Neural progenitor cell (in vitro differentiated cells): ENCODE data around the gene MAPRE3. TPM values are rescaled to one million over a fixed set of nuclear protein-coding genes. Genes with fewer than 3 reads are reported as not detected.

ENCODE experiments used
- DNase-seq: peaks from one replicate; pipeline ENCODE4 v3.0.0-alpha.2; 2016; ENCODE audit warnings: low spot score
- H2AFZ ChIP-seq: fragments of 200-600 bp; sonication (generic); replicated peaks from 2 replicates; pipeline ENCODE4 v1.6.1; 2016; ENCODE audit warnings: antibody characterized with exemption
- H3F3A ChIP-seq: fragments of 200-600 bp; sonication (generic); 2 replicates; pipeline ENCODE4 v1.6.1; 2016; ENCODE audit warnings: antibody characterized with exemption, low read depth
- H3K27ac ChIP-seq: fragments of 200-600 bp; sonication (generic); 2 replicates; pipeline ENCODE4 v1.5.1; 2016; ENCODE audit warnings: mild to moderate bottlenecking
- H3K27me3 ChIP-seq: fragments of 200-600 bp; sonication (generic); 2 replicates; pipeline ENCODE4 v1.6.1; 2016; ENCODE audit warnings: mild to moderate bottlenecking, moderate library complexity
- H3K36me3 ChIP-seq: fragments of 200-600 bp; sonication (generic); 2 replicates; pipeline ENCODE4 v1.5.1; 2016
- H3K4me1 ChIP-seq: fragments of 200-600 bp; sonication (generic); 2 replicates; pipeline ENCODE4 v1.6.1; 2016; ENCODE audit warnings: mixed run types
- H3K4me2 ChIP-seq: fragments of 200-600 bp; sonication (generic); 2 replicates; pipeline ENCODE4 v1.6.1; 2016
- H3K4me3 ChIP-seq: fragments of 200-600 bp; sonication (generic); 2 replicates; pipeline ENCODE4 v1.5.1; 2016
- H3K79me2 ChIP-seq: fragments of 200-600 bp; sonication (generic); 2 replicates; pipeline ENCODE4 v1.6.1; 2016; ENCODE audit warnings: low read depth
- H3K9ac ChIP-seq: fragments of 200-600 bp; sonication (generic); 2 replicates; pipeline ENCODE4 v1.6.1; 2016
- H3K9me3 ChIP-seq: fragments of 200-600 bp; sonication (generic); 2 replicates; pipeline ENCODE4 v1.5.1; 2016; ENCODE audit warnings: low read depth
- H4K20me1 ChIP-seq: fragments of 200-600 bp; sonication (generic); 2 replicates; pipeline ENCODE4 v1.6.1; 2016; ENCODE audit warnings: low read depth
- H3K27ac Mint-ChIP-seq: 3 replicates; pipeline ENCODE4 v1.8.0; 2021; ENCODE audit warnings: mixed read lengths
- H3K27me3 Mint-ChIP-seq: 2 replicates; pipeline ENCODE4 v1.8.0; 2022; ENCODE audit warnings: low read depth, mild to moderate bottlenecking, inconsistent platforms, moderate library complexity, mixed read lengths; ENCODE audit not compliant: insufficient read depth
- H3K36me3 Mint-ChIP-seq: 3 replicates; pipeline ENCODE4 v1.8.0; 2021; ENCODE audit warnings: mixed read lengths
- H3K4me1 Mint-ChIP-seq: 3 replicates; pipeline ENCODE4 v1.8.0; 2021; ENCODE audit warnings: mixed read lengths
- H3K4me3 Mint-ChIP-seq: 3 replicates; pipeline ENCODE4 v1.8.0; 2021; ENCODE audit warnings: mild to moderate bottlenecking, moderate library complexity, mixed read lengths
- H3K9me3 Mint-ChIP-seq: 3 replicates; pipeline ENCODE4 v1.8.0; 2020; ENCODE audit warnings: mixed read lengths
- CTCF ChIP-seq: fragments of 200-600 bp; sonication (generic); IDR thresholded peaks from 2 replicates; pipeline ENCODE4 v1.5.1; 2017; ENCODE audit warnings: antibody characterized with exemption, mild to moderate bottlenecking
- EZH2 ChIP-seq: fragments of 200-600 bp; sonication (generic); IDR thresholded peaks from 2 replicates; pipeline ENCODE4 v1.6.1; 2017; ENCODE audit warnings: antibody characterized with exemption, mild to moderate bottlenecking, moderate library complexity
- EZH2phosphoT487 ChIP-seq: fragments of 200-600 bp; sonication (generic); IDR thresholded peaks from 2 replicates; pipeline ENCODE4 v1.6.1; 2017; ENCODE audit warnings: antibody characterized with exemption
- total RNA-seq: library from RNA; depleted of rRNA; stranded (reverse); fragments of >200 nt; gene quantifications from 2 replicates; pipeline ENCODE4 v1.2.3, GENCODE V29; 2015; ENCODE audit warnings: low replicate concordance

The MAPRE3 gene
- total RNA-seq, 1 donor from 2014 or later: 3.1 TPM

- Histone ChIP-seq H3K4me2 (no peak overlapping the region), H3K79me2 (no peaks in the 10 kb centered on the region), H3K9ac (no peak overlapping the region), H3F3A (no peaks in the 10 kb centered on the region), H3K4me1 (no peaks in the 10 kb centered on the region), H3K9me3 (no peaks in the 10 kb centered on the region), H4K20me1 (peaks cover 52% of the 10 kb centered on the region), H3K4me3 (no peak overlapping the region), H2AFZ (no peak overlapping the region), H3K27me3 (no peaks in the 10 kb centered on the region), H3K27ac (no peak overlapping the region), H3K36me3 (no peaks in the 10 kb centered on the region)
- DNase-seq: no peak
- H3K4me3 Mint-ChIP-seq: no peak overlapping the region
- no peak overlapping the region for H3K27ac Mint-ChIP-seq
- H3K9me3 Mint-ChIP-seq: no peaks in the 10 kb centered on the region
- peaks cover 10% of the 10 kb centered on the region for H3K4me1 Mint-ChIP-seq
- TF ChIP-seq CTCF (no peak), EZH2phosphoT487 (no peak), EZH2 (no peak)
- peaks cover 24% of the 10 kb centered on the region for H3K36me3 Mint-ChIP-seq
- H3K27me3 Mint-ChIP-seq: peaks cover 4% of the 10 kb centered on the region
Measured at GRCh38 chr2:27025861-27026851, 55.7 kb downstream of the MAPRE3 start.

- Histone ChIP-seq H3K4me1 (no peaks in the 10 kb centered on the region), H3K36me3 (no peaks in the 10 kb centered on the region), H3K27ac (no peak overlapping the region), H3K79me2 (peaks cover 8% of the 10 kb centered on the region), H3K27me3 (no peaks in the 10 kb centered on the region), H3K4me3 (no peak overlapping the region), H3F3A (no peaks in the 10 kb centered on the region), H3K9ac (no peak overlapping the region), H3K9me3 (no peaks in the 10 kb centered on the region), H3K4me2 (no peak overlapping the region), H4K20me1 (peaks cover 50% of the 10 kb centered on the region), H2AFZ (no peak overlapping the region)
- DNase-seq: no peak
- peaks cover 15% of the 10 kb centered on the region for H3K4me1 Mint-ChIP-seq
- peaks cover 5% of the 10 kb centered on the region for H3K27me3 Mint-ChIP-seq
- H3K9me3 Mint-ChIP-seq: no peaks in the 10 kb centered on the region
- TF ChIP-seq CTCF (no peak), EZH2 (no peak), EZH2phosphoT487 (no peak)
- H3K27ac Mint-ChIP-seq: no peak overlapping the region
- peaks cover 25% of the 10 kb centered on the region for H3K36me3 Mint-ChIP-seq
- no peak overlapping the region for H3K4me3 Mint-ChIP-seq
Measured at GRCh38 chr2:27027211-27027651, 56.8 kb downstream of the MAPRE3 start.

GRCh38 chr2:27029051-27029450 is 58.6 kb downstream of the MAPRE3 start:
- H3K27me3 Mint-ChIP-seq: peaks cover 5% of the 10 kb centered on the region
- H3K36me3 Mint-ChIP-seq: peaks cover 19% of the 10 kb centered on the region
- H3K9ac ChIP-seq: no peak overlapping the region
- H2AFZ ChIP-seq: no peak overlapping the region
- H3K4me3 Mint-ChIP-seq: no peak overlapping the region
- no peaks in the 10 kb centered on the region for H3K9me3 Mint-ChIP-seq
- no peaks in the 10 kb centered on the region for H3K36me3 ChIP-seq
- no peak overlapping the region for H3K27ac ChIP-seq
- peaks cover 19% of the 10 kb centered on the region for H3K79me2 ChIP-seq
- H4K20me1 ChIP-seq: peaks cover 43% of the 10 kb centered on the region
- no peak for TF ChIP-seq EZH2phosphoT487
- no peak for TF ChIP-seq EZH2
- TF ChIP-seq CTCF: no peak
- no peaks in the 10 kb centered on the region for H3K27me3 ChIP-seq
- H3F3A ChIP-seq: no peaks in the 10 kb centered on the region
- H3K4me2 ChIP-seq: no peak overlapping the region
- peaks cover 23% of the 10 kb centered on the region for H3K4me1 Mint-ChIP-seq
- H3K4me3 ChIP-seq: no peak overlapping the region
- H3K4me1 ChIP-seq: peaks cover 5% of the 10 kb centered on the region
- no peaks in the 10 kb centered on the region for H3K9me3 ChIP-seq
- DNase-seq: no peak
- no peak overlapping the region for H3K27ac Mint-ChIP-seq
